Measurements from ENCODE around the gene RAB2B.

RAB2B gene

GRCh38 chr14:21476925-21477681 is at the start of gene RAB2B, which contains the start of gene TOX4:
TSS of gene RAB2B (minus strand) at chr14:21476959. CDS start at chr14:21476872, 87 bp downstream.
TSS of gene TOX4 (plus strand) at chr14:21477195. CDS start at chr14:21477279, 84 bp downstream.
- peak; percentile 93 for DNase-seq

GRCh38 chr14:21525962-21526671 is 49.4 kb upstream of the RAB2B start, which contains the start of gene SALL2:
TSS of gene SALL2 (minus strand) at chr14:21526346. CDS start at chr14:21526127, 219 bp downstream.
- DNase-seq = peak; percentile 87

- DNase-seq = peak; percentile 16
Observed at GRCh38 chr14:21525571-21525961, 48.8 kb upstream of the RAB2B start.

GRCh38 chr14:21524575-21525490 is 48.1 kb upstream of the RAB2B start:
- no peak for DNase-seq

GRCh38 chr14:21523203-21523602 is 46.4 kb upstream of the RAB2B start:
- DNase-seq = no peak

- DNase-seq = no peak
Observed at GRCh38 chr14:21521501-21521900, 44.7 kb upstream of the RAB2B start.

- DNase-seq = no peak
Observed at GRCh38 chr14:21520767-21521166, 44.0 kb upstream of the RAB2B start.

GRCh38 chr14:21518725-21519124 is 42.0 kb upstream of the RAB2B start:
- no peak for DNase-seq

GRCh38 chr14:21514341-21514740 is 37.6 kb upstream of the RAB2B start:
- no peak for DNase-seq

- peak; percentile 92 for DNase-seq
Observed at GRCh38 chr14:21510735-21511657, 34.2 kb upstream of the RAB2B start, which contains the start of gene METTL3. TSS of gene METTL3 (minus strand) at chr14:21511340. CDS start at chr14:21511223, 117 bp downstream.

GRCh38 chr14:21509432-21510143 is 32.8 kb upstream of the RAB2B start:
- DNase-seq = no peak

GRCh38 chr14:21506557-21506956 is 29.8 kb upstream of the RAB2B start:
- no peak for DNase-seq

- no peak for DNase-seq
Observed at GRCh38 chr14:21505012-21505553, 28.3 kb upstream of the RAB2B start.

- no peak for DNase-seq
Observed at GRCh38 chr14:21503376-21503775, 26.6 kb upstream of the RAB2B start.

GRCh38 chr14:21501568-21501967 is 24.8 kb upstream of the RAB2B start:
- DNase-seq = no peak

GRCh38 chr14:21498540-21499526 is 22.1 kb upstream of the RAB2B start:
- peak; percentile 52 for DNase-seq

- DNase-seq = no peak
Observed at GRCh38 chr14:21496453-21496852, 19.7 kb upstream of the RAB2B start.

- DNase-seq = no peak
Observed at GRCh38 chr14:21494902-21495762, 18.4 kb upstream of the RAB2B start.
